BLaER1 (cell line): ENCODE results near the gene TRPV4.
A peak's percentile ranks its signal among the peaks of the same experiment; 100 is the strongest.

Experiments
- H3K27ac ChIP-seq: shearing (Covaris generic); formaldehyde crosslinking; 2 replicates; pipeline ENCODE4 v1.8.1; 2022
- H3K27me3 ChIP-seq: shearing (Covaris generic); formaldehyde crosslinking; 2 replicates; pipeline ENCODE4 v1.8.1; 2022
- H3K36me3 ChIP-seq: shearing (Covaris generic); formaldehyde crosslinking; 2 replicates; pipeline ENCODE4 v1.8.1; 2022
- H3K4me1 ChIP-seq: shearing (Covaris generic); formaldehyde crosslinking; 2 replicates; pipeline ENCODE4 v1.8.1; 2022
- H3K4me2 ChIP-seq: shearing (Covaris generic); formaldehyde crosslinking; 2 replicates; pipeline ENCODE4 v1.8.1; 2022
- H3K4me3 ChIP-seq: shearing (Covaris generic); formaldehyde crosslinking; 2 replicates; pipeline ENCODE4 v1.8.1; 2022
- H3K9ac ChIP-seq: shearing (Covaris generic); formaldehyde crosslinking; 2 replicates; pipeline ENCODE4 v1.8.1; 2022
- H3K9me3 ChIP-seq: shearing (Covaris generic); formaldehyde crosslinking; 2 replicates; pipeline ENCODE4 v1.8.1; 2022
- H4K20me1 ChIP-seq: shearing (Covaris generic); formaldehyde crosslinking; 2 replicates; pipeline ENCODE4 v1.8.1; 2022
- Cebpa-rat ChIP-seq: shearing (Covaris generic); IDR thresholded peaks from 2 replicates; pipeline ENCODE4 v1.8.1; 2022

The TRPV4 gene

GRCh38 chr12:109830267-109830666 lies 2.9 kb downstream of the TRPV4 start:
- H4K20me1 ChIP-seq = peaks cover 5% of the 10 kb centered on the region; the same call in 1 of the 2 replicates
- no peaks in the 10 kb centered on the region for H3K36me3 ChIP-seq
- no peak overlapping the region for H3K9ac ChIP-seq
- H3K4me2 ChIP-seq = no peak overlapping the region
- no peak for TF ChIP-seq Cebpa-rat
- no peak overlapping the region for H3K4me3 ChIP-seq
- peaks cover 12% of the 10 kb centered on the region for H3K4me1 ChIP-seq
- peaks cover 38% of the 10 kb centered on the region for H3K27me3 ChIP-seq
- H3K27ac ChIP-seq = no peak overlapping the region
- no peaks in the 10 kb centered on the region for H3K9me3 ChIP-seq

GRCh38 chr12:109829667-109830066 lies 3.5 kb downstream of the TRPV4 start:
- Histone ChIP-seq H3K9ac (no peak overlapping the region), H3K36me3 (no peaks in the 10 kb centered on the region), H3K4me3 (no peak overlapping the region), H3K4me2 (no peak overlapping the region), H3K9me3 (no peaks in the 10 kb centered on the region), H3K4me1 (peaks cover 12% of the 10 kb centered on the region), H3K27ac (no peak overlapping the region), H4K20me1 (peaks cover 5% of the 10 kb centered on the region; the same call in 1 of the 2 replicates), H3K27me3 (peaks cover 38% of the 10 kb centered on the region)
- TF ChIP-seq Cebpa-rat = no peak

GRCh38 chr12:109828754-109829511 lies 4.3 kb downstream of the TRPV4 start:
- no peak overlapping the region for H3K27ac ChIP-seq
- TF ChIP-seq Cebpa-rat = no peak

DNA sequence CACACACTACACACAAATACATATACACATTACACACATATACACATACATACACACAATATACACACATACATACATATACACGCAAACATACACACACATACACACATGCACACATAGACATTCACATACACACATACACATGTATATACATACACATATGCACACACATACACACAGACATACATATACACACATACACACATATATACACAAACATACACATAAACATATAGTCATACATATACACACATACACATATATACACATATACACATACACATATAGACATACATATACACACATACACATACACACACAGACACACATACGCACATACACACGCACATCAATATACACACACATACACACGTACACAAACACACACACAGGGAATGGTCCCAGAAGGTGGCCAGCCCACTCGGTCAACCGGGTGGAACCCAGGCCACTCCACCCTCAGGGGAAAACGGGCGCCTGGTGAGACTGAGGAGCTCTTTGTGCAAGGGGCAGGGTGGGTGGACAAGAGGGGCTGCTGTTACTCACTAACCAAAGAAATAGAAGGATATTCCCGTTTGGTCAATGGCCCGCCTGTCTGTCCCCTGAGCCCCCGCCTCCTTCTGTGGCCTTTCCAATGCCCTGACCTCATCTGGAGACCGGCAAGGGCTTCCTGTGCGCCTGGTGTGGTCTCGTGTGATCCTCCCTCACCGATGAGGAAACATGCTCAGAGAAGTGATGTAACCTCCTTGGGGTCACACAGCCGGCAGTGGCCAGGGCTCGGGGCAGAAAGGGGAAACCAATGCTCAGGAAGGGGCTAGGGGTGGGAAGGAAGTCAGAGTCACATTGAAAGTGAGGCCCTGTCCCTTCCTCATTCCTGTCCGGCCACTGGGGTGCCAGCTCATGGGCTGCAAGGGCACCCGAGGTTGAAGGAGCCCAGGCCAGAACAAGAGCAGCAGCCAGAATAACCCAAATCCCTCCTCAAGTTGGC lies 5.3 kb downstream of the TRPV4 start:
- Histone ChIP-seq H3K27ac (no peak overlapping the region), H3K9me3 (no peaks in the 10 kb centered on the region), H3K36me3 (no peaks in the 10 kb centered on the region), H3K4me3 (no peak overlapping the region), H3K4me1 (peaks cover 12% of the 10 kb centered on the region), H3K4me2 (0 out of 2 replicates have a peak overlapping the region, but pooled peaks have one; percentile 4), H3K27me3 (peaks cover 20% of the 10 kb centered on the region), H4K20me1 (peaks cover 5% of the 10 kb centered on the region; the same call in 1 of the 2 replicates), H3K9ac (no peak overlapping the region)
- TF ChIP-seq Cebpa-rat = no peak

More at GRCh38 chr12:109828754-109829511, 4.3 kb downstream of the TRPV4 start:
- H3K36me3 ChIP-seq = no peaks in the 10 kb centered on the region
- no peak overlapping the region for H3K4me3 ChIP-seq
- H3K4me1 ChIP-seq = peaks cover 12% of the 10 kb centered on the region
- H3K9ac ChIP-seq = no peak overlapping the region
- no peaks in the 10 kb centered on the region for H3K9me3 ChIP-seq
- H3K4me2 ChIP-seq = no peak overlapping the region
- H4K20me1 ChIP-seq = peaks cover 5% of the 10 kb centered on the region; the same call in 1 of the 2 replicates
- H3K27me3 ChIP-seq = peaks cover 31% of the 10 kb centered on the region

GRCh38 chr12:109827080-109827479 lies 6.1 kb downstream of the TRPV4 start:
- H3K4me2 ChIP-seq = no peak overlapping the region
- H3K9me3 ChIP-seq = no peaks in the 10 kb centered on the region
- peaks cover 2% of the 10 kb centered on the region; the same call in 1 of the 2 replicates for H4K20me1 ChIP-seq
- H3K27me3 ChIP-seq = peaks cover 13% of the 10 kb centered on the region
- no peak overlapping the region for H3K4me3 ChIP-seq
- no peaks in the 10 kb centered on the region for H3K36me3 ChIP-seq
- H3K27ac ChIP-seq = no peak overlapping the region
- H3K4me1 ChIP-seq = peaks cover 12% of the 10 kb centered on the region
- TF ChIP-seq Cebpa-rat = no peak
- H3K9ac ChIP-seq = no peak overlapping the region

- H3K9me3 ChIP-seq = no peaks in the 10 kb centered on the region
- peaks cover 3% of the 10 kb centered on the region; the same call in 1 of the 2 replicates for H3K27me3 ChIP-seq
- no peak overlapping the region for H3K9ac ChIP-seq
- H3K4me2 ChIP-seq = no peak overlapping the region
- H4K20me1 ChIP-seq = no peaks in the 10 kb centered on the region
- H3K36me3 ChIP-seq = no peaks in the 10 kb centered on the region
- peaks cover 12% of the 10 kb centered on the region for H3K4me1 ChIP-seq
- no peak overlapping the region for H3K4me3 ChIP-seq
- no peak for TF ChIP-seq Cebpa-rat
- H3K27ac ChIP-seq = no peak overlapping the region
Measured at GRCh38 chr12:109824731-109825130, 8.5 kb downstream of the TRPV4 start.

GRCh38 chr12:109822951-109823411 lies 10.2 kb downstream of the TRPV4 start:
- H3K36me3 ChIP-seq = no peaks in the 10 kb centered on the region
- no peak overlapping the region for H3K9ac ChIP-seq
- no peak overlapping the region for H3K4me3 ChIP-seq
- no peak overlapping the region for H3K4me2 ChIP-seq
- no peaks in the 10 kb centered on the region for H3K27me3 ChIP-seq
- no peak overlapping the region for H3K27ac ChIP-seq
- no peak for TF ChIP-seq Cebpa-rat
- H3K9me3 ChIP-seq = no peaks in the 10 kb centered on the region
- no peaks in the 10 kb centered on the region for H4K20me1 ChIP-seq
- peaks cover 8% of the 10 kb centered on the region for H3K4me1 ChIP-seq

GRCh38 chr12:109822416-109822815 lies 10.8 kb downstream of the TRPV4 start:
- peaks cover 8% of the 10 kb centered on the region for H3K4me1 ChIP-seq
- no peak overlapping the region for H3K4me2 ChIP-seq
- H4K20me1 ChIP-seq = no peaks in the 10 kb centered on the region
- H3K9ac ChIP-seq = no peak overlapping the region
- TF ChIP-seq Cebpa-rat = no peak
- H3K27me3 ChIP-seq = no peaks in the 10 kb centered on the region
- H3K4me3 ChIP-seq = no peak overlapping the region
- H3K9me3 ChIP-seq = no peaks in the 10 kb centered on the region
- H3K27ac ChIP-seq = no peak overlapping the region
- H3K36me3 ChIP-seq = no peaks in the 10 kb centered on the region

- no peak overlapping the region for H3K9ac ChIP-seq
- H3K27ac ChIP-seq = no peak overlapping the region
- H3K4me3 ChIP-seq = no peak overlapping the region
- no peaks in the 10 kb centered on the region for H4K20me1 ChIP-seq
- TF ChIP-seq Cebpa-rat = no peak
- H3K4me1 ChIP-seq = peaks cover 8% of the 10 kb centered on the region
- no peaks in the 10 kb centered on the region for H3K36me3 ChIP-seq
- no peaks in the 10 kb centered on the region for H3K27me3 ChIP-seq
- H3K9me3 ChIP-seq = no peaks in the 10 kb centered on the region
- H3K4me2 ChIP-seq = no peak overlapping the region
Measured at GRCh38 chr12:109821968-109822367, 11.2 kb downstream of the TRPV4 start.
